HepG2 (cell line): ENCODE measurements around the gene GJA9. TPM values are rescaled to one million over a fixed set of nuclear protein-coding genes. Genes with fewer than 3 reads are reported as not detected.
A peak's percentile ranks its signal among the peaks of the same experiment; 100 is the strongest.

Source experiments
- BCL6 ChIP-seq: IDR thresholded peaks from 2 replicates; pipeline ENCODE4 v1.6.1; 2016; ENCODE audit warnings: missing genetic modification reagents, missing compliant biosample characterization
- CEBPG ChIP-seq: IDR thresholded peaks from 2 replicates; pipeline ENCODE4 v1.6.1; 2016
- FOSL1 ChIP-seq: sonication (generic); formaldehyde crosslinking; IDR thresholded peaks from 2 replicates; pipeline ENCODE4 v1.9.0; 2021; ENCODE audit warnings: missing genetic modification reagents, borderline replicate concordance
- FOXK2 ChIP-seq: fragments of 450-650 bp; IDR thresholded peaks from 2 replicates; pipeline ENCODE4 v1.6.1; 2016
- FOXP1 ChIP-seq, 2 experiments: fragments of 450-650 bp in 1 of 2; IDR thresholded peaks; 2 replicates each; pipeline ENCODE4 v1.6.1; 2017 to 2018; ENCODE audit warnings: antibody characterized with exemption in 1 of 2
- GLI4 ChIP-seq: sonication (generic); formaldehyde crosslinking; IDR thresholded peaks from 2 replicates; pipeline ENCODE4 v1.5.1; 2020; ENCODE audit warnings: missing genetic modification reagents, mild to moderate bottlenecking, moderate library complexity, borderline replicate concordance
- IKZF4 ChIP-seq: sonication (generic); formaldehyde crosslinking; IDR thresholded peaks from 2 replicates; pipeline ENCODE4 v1.5.1; 2020; ENCODE audit warnings: borderline replicate concordance, mild to moderate bottlenecking, low read depth, missing genetic modification reagents; ENCODE audit errors: not compliant biosample characterization
- KDM6A ChIP-seq: IDR thresholded peaks from 2 replicates; pipeline ENCODE4 v1.6.1; 2016; ENCODE audit warnings: low read depth
- NR2C2 ChIP-seq: sonication (generic); formaldehyde crosslinking; IDR thresholded peaks from 2 replicates; pipeline ENCODE4 v1.4.0; 2020; ENCODE audit warnings: missing genetic modification reagents, mild to moderate bottlenecking, moderate library complexity, borderline replicate concordance
- RELA ChIP-seq: sonication (generic); formaldehyde crosslinking; IDR thresholded peaks from 2 replicates; pipeline ENCODE4 v1.4.0; 2020; ENCODE audit warnings: missing genetic modification reagents
- RFXAP ChIP-seq: sonication (generic); formaldehyde crosslinking; IDR thresholded peaks from 2 replicates; pipeline ENCODE4 v1.4.0; 2020; ENCODE audit warnings: missing genetic modification reagents, borderline replicate concordance
- SSRP1 ChIP-seq: IDR thresholded peaks from 2 replicates; pipeline ENCODE4 v1.6.1; 2016; ENCODE audit warnings: control low read depth
- TBP ChIP-seq: sonication (generic); formaldehyde crosslinking; IDR thresholded peaks from 2 replicates; pipeline ENCODE4 v1.5.0; 2020; ENCODE audit warnings: missing genetic modification reagents
- TOE1 ChIP-seq: sonication (generic); formaldehyde crosslinking; IDR thresholded peaks from 2 replicates; pipeline ENCODE4 v1.4.0; 2020; ENCODE audit warnings: mild to moderate bottlenecking, missing genetic modification reagents
- ZFP82 ChIP-seq: sonication (generic); formaldehyde crosslinking; IDR thresholded peaks from 2 replicates; pipeline ENCODE4 v1.5.1; 2020; ENCODE audit warnings: mild to moderate bottlenecking, missing genetic modification reagents, borderline replicate concordance
- ZNF556 ChIP-seq: sonication (generic); formaldehyde crosslinking; IDR thresholded peaks from 2 replicates; pipeline ENCODE4 v1.4.0; 2020; ENCODE audit warnings: mild to moderate bottlenecking, missing genetic modification reagents, borderline replicate concordance
- ZNF672 ChIP-seq: sonication (generic); formaldehyde crosslinking; IDR thresholded peaks from 2 replicates; pipeline ENCODE4 v1.8.1; 2022; ENCODE audit warnings: missing genetic modification reagents
- ZNF782 ChIP-seq: sonication (generic); formaldehyde crosslinking; IDR thresholded peaks from 2 replicates; pipeline ENCODE4 v1.4.0; 2020; ENCODE audit warnings: missing genetic modification reagents, mild to moderate bottlenecking, borderline replicate concordance
- polyA plus RNA-seq, 8 experiments: library from polyadenylated mRNA; depleted of rRNA in 3 of 8; stranded (reverse) in 7 of 8; unstranded in 1 of 8; fragments of >200 nt; fragmentation: Illumina TruSeq in 4 of 8; extraction: Trizol in 4 of 8; gene quantifications; 2 replicates each; pipeline versions ENCODE4 v1.2.1 to v1.2.3, GENCODE V29; 2011 to 2016; ENCODE audit warnings: low read depth in 4 of 8, missing spikeins in 1 of 8, mixed read lengths in 1 of 8; ENCODE audit not compliant: insufficient read depth in 1 of 8
- total RNA-seq, 5 experiments: library from RNA; depleted of rRNA; stranded (reverse); fragments of >200 nt; fragmentation: Illumina TruSeq; extraction: Trizol; gene quantifications; 2 replicates each; pipeline ENCODE4 v1.2.3, GENCODE V29; 2016; ENCODE audit warnings: low read depth in 1 of 5
- TF ChIP-seq, protein P1 (sequence below): sonication (generic); formaldehyde crosslinking; conservative IDR thresholded peaks from 2 replicates; pipeline ENCODE4 v1.4.0; 2020; ENCODE audit warnings: missing genetic modification reagents
- TF ChIP-seq, protein P2 (sequence below): sonication (generic); formaldehyde crosslinking; IDR thresholded peaks from 2 replicates; pipeline ENCODE4 v1.8.0; 2022; ENCODE audit warnings: missing genetic modification reagents, low read depth, mild to moderate bottlenecking, borderline replicate concordance
- TF ChIP-seq, protein P3 (sequence below): IDR thresholded peaks from 2 replicates; pipeline ENCODE4 v1.6.1; 2016; ENCODE audit warnings: missing compliant biosample characterization, missing genetic modification reagents, borderline replicate concordance
- TF ChIP-seq, protein P4 (sequence below): sonication (generic); formaldehyde crosslinking; IDR thresholded peaks from 2 replicates; pipeline ENCODE4 v1.4.0; 2020; ENCODE audit warnings: low read depth, missing genetic modification reagents

Gene GJA9
- total and polyA plus RNA-seq, 2 of the 13 experiments (the other 11 are each of a cell fraction or from before 2014, with no cell fraction given): 0.08 to 0.13 TPM

DNA sequence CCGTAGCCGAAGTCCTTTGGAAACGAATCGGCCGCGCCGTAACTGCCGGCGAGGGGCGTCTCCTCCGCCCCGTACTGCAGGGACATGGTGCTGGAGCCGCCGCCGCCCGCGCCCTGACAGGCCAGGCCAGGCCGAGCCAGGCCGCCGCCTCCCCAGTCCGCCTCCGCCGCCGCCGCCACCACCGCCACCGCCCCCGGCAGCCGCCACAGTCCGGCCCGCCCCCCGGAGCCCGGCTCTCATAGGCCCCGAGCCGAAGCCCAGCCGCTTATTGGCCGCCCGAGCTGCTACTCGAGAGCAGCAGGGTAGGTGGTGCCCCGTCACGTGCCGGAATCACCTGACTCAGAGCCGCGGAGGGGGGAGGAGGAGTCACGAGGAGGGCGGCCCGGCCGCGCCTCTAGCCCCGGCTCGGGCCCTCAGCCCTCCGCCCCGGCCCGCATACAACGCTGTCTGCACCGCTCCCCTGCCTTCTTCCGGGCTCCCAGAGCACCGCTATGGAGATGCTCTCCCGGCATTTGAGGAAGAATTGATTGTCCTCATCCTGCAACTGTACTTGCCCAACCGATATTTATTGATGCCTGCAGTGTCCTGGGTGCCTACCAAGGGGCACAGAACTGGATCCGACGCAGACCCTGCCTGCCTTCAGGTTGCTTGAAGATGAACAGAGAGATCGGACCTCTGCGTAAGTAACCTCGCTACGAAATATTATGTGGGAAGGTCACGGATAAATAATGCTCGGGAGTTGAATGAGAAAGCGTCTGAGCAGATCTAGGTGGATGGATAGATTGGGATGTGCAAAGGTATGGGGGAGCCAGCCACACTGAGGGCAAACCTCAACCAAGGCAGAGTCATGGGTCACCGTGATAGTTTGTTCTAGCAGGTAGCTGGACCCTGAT lies 21.6 kb downstream of the GJA9 start, which contains the start of gene RRAGC (continued):
- TF ChIP-seq, protein P1, sequence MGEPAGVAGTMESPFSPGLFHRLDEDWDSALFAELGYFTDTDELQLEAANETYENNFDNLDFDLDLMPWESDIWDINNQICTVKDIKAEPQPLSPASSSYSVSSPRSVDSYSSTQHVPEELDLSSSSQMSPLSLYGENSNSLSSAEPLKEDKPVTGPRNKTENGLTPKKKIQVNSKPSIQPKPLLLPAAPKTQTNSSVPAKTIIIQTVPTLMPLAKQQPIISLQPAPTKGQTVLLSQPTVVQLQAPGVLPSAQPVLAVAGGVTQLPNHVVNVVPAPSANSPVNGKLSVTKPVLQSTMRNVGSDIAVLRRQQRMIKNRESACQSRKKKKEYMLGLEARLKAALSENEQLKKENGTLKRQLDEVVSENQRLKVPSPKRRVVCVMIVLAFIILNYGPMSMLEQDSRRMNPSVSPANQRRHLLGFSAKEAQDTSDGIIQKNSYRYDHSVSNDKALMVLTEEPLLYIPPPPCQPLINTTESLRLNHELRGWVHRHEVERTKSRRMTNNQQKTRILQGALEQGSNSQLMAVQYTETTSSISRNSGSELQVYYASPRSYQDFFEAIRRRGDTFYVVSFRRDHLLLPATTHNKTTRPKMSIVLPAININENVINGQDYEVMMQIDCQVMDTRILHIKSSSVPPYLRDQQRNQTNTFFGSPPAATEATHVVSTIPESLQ (CRISPR knock-in tag): no peak
- TF ChIP-seq TBP (CRISPR knock-in tag): no peak
- no peak for TF ChIP-seq IKZF4
- TF ChIP-seq TOE1 (CRISPR knock-in tag): no peak
- no peak for TF ChIP-seq KDM6A (CRISPR knock-in tag)
- TF ChIP-seq, protein P2, sequence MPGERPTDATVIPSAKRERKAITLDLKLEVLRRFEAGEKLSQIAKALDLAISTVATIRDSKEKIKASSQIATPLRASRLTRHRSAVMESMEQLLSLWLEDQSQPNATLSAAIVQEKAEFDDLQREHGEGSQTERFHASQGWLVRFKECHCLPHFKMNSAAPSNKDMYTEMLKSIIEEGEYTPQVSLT: no peak
- peak; percentile 47; the same call in 1 of the 2 replicates for TF ChIP-seq BCL6 (CRISPR knock-in tag)
- no peak for TF ChIP-seq RELA (CRISPR knock-in tag)
- no peak for TF ChIP-seq SSRP1 (CRISPR knock-in tag)
- no peak for TF ChIP-seq ZNF556 (CRISPR knock-in tag)
- TF ChIP-seq, protein P3, sequence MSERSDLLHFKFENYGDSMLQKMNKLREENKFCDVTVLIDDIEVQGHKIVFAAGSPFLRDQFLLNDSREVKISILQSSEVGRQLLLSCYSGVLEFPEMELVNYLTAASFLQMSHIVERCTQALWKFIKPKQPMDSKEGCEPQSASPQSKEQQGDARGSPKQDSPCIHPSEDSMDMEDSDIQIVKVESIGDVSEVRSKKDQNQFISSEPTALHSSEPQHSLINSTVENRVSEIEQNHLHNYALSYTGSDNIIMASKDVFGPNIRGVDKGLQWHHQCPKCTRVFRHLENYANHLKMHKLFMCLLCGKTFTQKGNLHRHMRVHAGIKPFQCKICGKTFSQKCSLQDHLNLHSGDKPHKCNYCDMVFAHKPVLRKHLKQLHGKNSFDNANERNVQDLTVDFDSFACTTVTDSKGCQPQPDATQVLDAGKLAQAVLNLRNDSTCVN (CRISPR knock-in tag): no peak
- no peak for TF ChIP-seq CEBPG (CRISPR knock-in tag)
- no peak for TF ChIP-seq FOXP1 (IDR thresholded peaks at IDR 0.05)
- no peak for TF ChIP-seq FOXP1 (CRISPR knock-in tag; IDR thresholded peaks at IDR 0.05)
- no peak for TF ChIP-seq FOXK2
- no peak for TF ChIP-seq ZNF672
- TF ChIP-seq, protein P4, sequence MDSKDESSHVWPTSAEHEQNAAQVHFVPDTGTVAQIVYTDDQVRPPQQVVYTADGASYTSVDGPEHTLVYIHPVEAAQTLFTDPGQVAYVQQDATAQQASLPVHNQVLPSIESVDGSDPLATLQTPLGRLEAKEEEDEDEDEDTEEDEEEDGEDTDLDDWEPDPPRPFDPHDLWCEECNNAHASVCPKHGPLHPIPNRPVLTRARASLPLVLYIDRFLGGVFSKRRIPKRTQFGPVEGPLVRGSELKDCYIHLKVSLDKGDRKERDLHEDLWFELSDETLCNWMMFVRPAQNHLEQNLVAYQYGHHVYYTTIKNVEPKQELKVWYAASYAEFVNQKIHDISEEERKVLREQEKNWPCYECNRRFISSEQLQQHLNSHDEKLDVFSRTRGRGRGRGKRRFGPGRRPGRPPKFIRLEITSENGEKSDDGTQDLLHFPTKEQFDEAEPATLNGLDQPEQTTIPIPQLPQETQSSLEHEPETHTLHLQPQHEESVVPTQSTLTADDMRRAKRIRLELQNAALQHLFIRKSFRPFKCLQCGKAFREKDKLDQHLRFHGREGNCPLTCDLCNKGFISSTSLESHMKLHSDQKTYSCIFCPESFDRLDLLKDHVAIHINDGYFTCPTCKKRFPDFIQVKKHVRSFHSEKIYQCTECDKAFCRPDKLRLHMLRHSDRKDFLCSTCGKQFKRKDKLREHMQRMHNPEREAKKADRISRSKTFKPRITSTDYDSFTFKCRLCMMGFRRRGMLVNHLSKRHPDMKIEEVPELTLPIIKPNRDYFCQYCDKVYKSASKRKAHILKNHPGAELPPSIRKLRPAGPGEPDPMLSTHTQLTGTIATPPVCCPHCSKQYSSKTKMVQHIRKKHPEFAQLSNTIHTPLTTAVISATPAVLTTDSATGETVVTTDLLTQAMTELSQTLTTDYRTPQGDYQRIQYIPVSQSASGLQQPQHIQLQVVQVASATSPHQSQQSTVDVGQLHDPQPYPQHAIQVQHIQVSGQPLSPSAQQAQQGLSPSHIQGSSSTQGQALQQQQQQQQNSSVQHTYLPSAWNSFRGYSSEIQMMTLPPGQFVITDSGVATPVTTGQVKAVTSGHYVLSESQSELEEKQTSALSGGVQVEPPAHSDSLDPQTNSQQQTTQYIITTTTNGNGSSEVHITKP (CRISPR knock-in tag): peak; percentile 29; the same call in 1 of the 2 replicates
- TF ChIP-seq GLI4: no peak
- no peak for TF ChIP-seq RFXAP
- TF ChIP-seq ZFP82: no peak
- no peak for TF ChIP-seq NR2C2 (CRISPR knock-in tag)
- TF ChIP-seq FOSL1 (CRISPR knock-in tag): no peak
- TF ChIP-seq ZNF782 (CRISPR knock-in tag): no peak
